Measurements from ENCODE around the gene AJAP1. TPM values are rescaled to one million over a fixed set of nuclear protein-coding genes. Genes with fewer than 3 reads are reported as not detected.

AJAP1 gene
- total RNA-seq, 1 experiment from 2014 or later = not detected

GRCh38 chr1:4640931-4641330, 13.5 kb upstream of the AJAP1 start:
- H4K20me1 ChIP-seq (ENCODE audit: insufficient read depth) = no peaks in the 10 kb centered on the region
- no peak overlapping the region for H3K4me2 ChIP-seq (ENCODE audit: low read length)
- H3K9me2 ChIP-seq (ENCODE audit: insufficient read depth) = no peaks in the 10 kb centered on the region
- ChIA-PET POLR2A (no interaction called here), CTCF (no interaction called here), RAD21 (ENCODE audit: low non-redundant PET in 1 of 2, low total read pairs in 2 of 2, uncharacterized antibody in 2 of 2, unreplicated experiment in 2 of 2) (no interaction called here)
- ATAC-seq = no peak
- no peaks in the 10 kb centered on the region for H3K36me3 ChIP-seq (ENCODE audit: control insufficient read depth in 1 of 2, insufficient read depth in 2 of 2, low read length in 2 of 2)
- TF ChIP-seq SP1 (IDR thresholded peaks at IDR 0.05; ENCODE audit: low read depth) = no peak
- no peak for DNase-seq (ENCODE audit: low read depth, low spot score)
- no peaks in the 10 kb centered on the region for H3K79me2 ChIP-seq (ENCODE audit: insufficient read depth, low read length)
- no peaks in the 10 kb centered on the region for H3K4me1 ChIP-seq (ENCODE audit: control insufficient read depth in 1 of 2, insufficient read depth in 2 of 2, low read length in 2 of 2)
- no peak overlapping the region for H3K9ac ChIP-seq (ENCODE audit: low read length)
- intact Hi-C loops (cut with micrococcal nuclease) = no loop called here
- H3K4me3 ChIP-seq (replicated peaks in 1 of 2; ENCODE audit: low read depth in 1 of 2, low read length in 2 of 2) = no peak overlapping the region
- H3K9me3 ChIP-seq (ENCODE audit: control insufficient read depth in 1 of 2, insufficient read depth in 1 of 2, low read depth in 1 of 2, low read length in 2 of 2) = no peaks in the 10 kb centered on the region
- H3K27me3 ChIP-seq (ENCODE audit: insufficient read depth, low read length) = no peaks in the 10 kb centered on the region
- H2AFZ ChIP-seq (ENCODE audit: low read depth, low read length, poor library complexity, severe bottlenecking) = no peak overlapping the region
- no TSS peak for BruUV-seq (replicated peaks)
- H3K27ac ChIP-seq (ENCODE audit: low read depth, low read length) = no peak overlapping the region

GRCh38 chr1:4647391-4647790, 7.0 kb upstream of the AJAP1 start:
- H3K36me3 ChIP-seq (ENCODE audit: control insufficient read depth in 1 of 2, insufficient read depth in 2 of 2, low read length in 2 of 2) = no peaks in the 10 kb centered on the region
- no peaks in the 10 kb centered on the region for H4K20me1 ChIP-seq (ENCODE audit: insufficient read depth)
- H3K4me2 ChIP-seq (ENCODE audit: low read length) = no peak overlapping the region
- ChIA-PET POLR2A (no interaction called here), CTCF (no interaction called here), RAD21 (ENCODE audit: low non-redundant PET in 1 of 2, low total read pairs in 2 of 2, uncharacterized antibody in 2 of 2, unreplicated experiment in 2 of 2) (no interaction called here)
- no peak overlapping the region for H3K27ac ChIP-seq (ENCODE audit: low read depth, low read length)
- no peak overlapping the region for H2AFZ ChIP-seq (ENCODE audit: low read depth, low read length, poor library complexity, severe bottlenecking)
- H3K9ac ChIP-seq (ENCODE audit: low read length) = no peak overlapping the region
- no peak overlapping the region for H3K4me3 ChIP-seq (replicated peaks in 1 of 2; ENCODE audit: low read depth in 1 of 2, low read length in 2 of 2)
- H3K9me2 ChIP-seq (ENCODE audit: insufficient read depth) = no peaks in the 10 kb centered on the region
- TF ChIP-seq EZH2 (IDR thresholded peaks at IDR 0.05) (no peak), ZNF274 (IDR thresholded peaks at IDR 0.05; ENCODE audit: low read depth, low read length) (no peak), MAX (IDR thresholded peaks at IDR 0.05) (no peak), POLR2A (IDR thresholded peaks at IDR 0.05; ENCODE audit: borderline replicate concordance, extremely low read depth, insufficient read depth, insufficient read length) (no peak), EZH2phosphoT487 (IDR thresholded peaks at IDR 0.05; ENCODE audit: borderline replicate concordance) (no peak), TCF7L2 (IDR thresholded peaks at IDR 0.05; ENCODE audit: borderline replicate concordance, extremely low read depth, insufficient read depth, insufficient read length) (no peak)
- BruUV-seq (replicated peaks) = no TSS peak
- DNase-seq (ENCODE audit: low read depth, low spot score) (no peak), ATAC-seq (no peak)
- no peaks in the 10 kb centered on the region; a peak in 1 of 4 replicates for H3K9me3 ChIP-seq (ENCODE audit: control insufficient read depth in 1 of 2, insufficient read depth in 1 of 2, low read depth in 1 of 2, low read length in 2 of 2)
- H3K27me3 ChIP-seq (ENCODE audit: insufficient read depth, low read length) = no peaks in the 10 kb centered on the region
- peaks cover 4 to 14% of the 10 kb centered on the region in 2 experiments; a peak in 3 of 4 replicates for H3K4me1 ChIP-seq (ENCODE audit: control insufficient read depth in 1 of 2, insufficient read depth in 2 of 2, low read length in 2 of 2)
- intact Hi-C loops (cut with micrococcal nuclease) = no loop called here
- H3K79me2 ChIP-seq (ENCODE audit: insufficient read depth, low read length) = no peaks in the 10 kb centered on the region

Measured in HCT116 (cell line).